ENCODE measurements around the gene NOL7.

GRCh38 chr6:13611715-13612114 is 3.4 kb upstream of the NOL7 start:
- no peak for TF ChIP-seq POLR2AphosphoS5 (IDR thresholded peaks at IDR 0.05)
- no peak for TF ChIP-seq CTCF (IDR thresholded peaks at IDR 0.05)
- no peak for TF ChIP-seq EP300 (IDR thresholded peaks at IDR 0.05)
- TF ChIP-seq POLR2A (IDR thresholded peaks at IDR 0.05): no peak

All from gastroesophageal sphincter (tissue), 3 donors.